Erythroblast (primary cell): Measurements from ENCODE around the gene IL1RAPL2.

Experiments used
- GATA1 ChIP-seq: IDR thresholded peaks from 2 replicates; pipeline ENCODE4 v1.6.1; 2011; ENCODE audit warnings: low read depth, mild to moderate bottlenecking, control low read depth, low read length, moderate library complexity
- POLR2A ChIP-seq: IDR thresholded peaks from 2 replicates; pipeline ENCODE4 v1.6.1; 2011; ENCODE audit warnings: mild to moderate bottlenecking, low read length

DNA sequence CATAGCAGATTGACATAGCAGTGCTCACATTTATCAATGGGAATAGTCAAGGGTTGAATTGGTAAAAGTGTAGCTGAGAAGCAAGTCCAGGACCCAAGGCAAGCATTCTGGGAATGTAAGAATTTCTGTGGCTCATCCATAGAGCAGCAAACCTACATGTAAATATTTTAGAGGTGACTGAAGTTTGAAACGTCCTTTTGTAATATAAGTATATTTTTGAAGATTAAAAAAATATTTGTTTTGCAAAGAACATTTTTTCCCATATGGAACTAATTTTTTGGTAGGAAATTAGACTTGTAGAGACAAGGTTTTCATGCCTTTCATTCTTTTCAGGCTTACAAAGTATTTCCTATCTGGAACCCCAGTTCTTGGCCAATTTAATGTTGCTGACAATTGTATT lies 550.5 kb downstream of the IL1RAPL2 start:
- TF ChIP-seq POLR2A (no peak), GATA1 (no peak)
